HL-60 (cell line): ENCODE measurements around the gene FXN.

Source experiments
- DNase-seq, 2 experiments: peaks; one replicate each; pipeline ENCODE4 v3.0.0-alpha.2; 2010 to 2020; ENCODE audit warnings: low read depth in 1 of 2, low spot score in 1 of 2
- H3K27ac ChIP-seq: fragments of 250-450 bp; sonication (Bioruptor Pico); replicated peaks from 2 replicates; pipeline ENCODE4 v1.5.1; 2020; ENCODE audit warnings: mild to moderate bottlenecking, moderate library complexity
- H3K27me3 ChIP-seq: fragments of 250-450 bp; sonication (Bioruptor Pico); 2 replicates; pipeline ENCODE4 v1.5.1; 2021; ENCODE audit warnings: mild to moderate bottlenecking, moderate library complexity; ENCODE audit not compliant: insufficient read depth, poor library complexity, severe bottlenecking
- H3K4me3 ChIP-seq: replicated peaks from 2 replicates; pipeline ENCODE4 v1.5.1; 2011; ENCODE audit warnings: mild to moderate bottlenecking, control low read depth, low read length; ENCODE audit not compliant: insufficient read depth
- GABPA ChIP-seq: IDR thresholded peaks from 2 replicates; pipeline ENCODE4 v1.6.1; 2012; ENCODE audit warnings: low read depth
- POLR2AphosphoS5 ChIP-seq: IDR thresholded peaks from 2 replicates; pipeline ENCODE4 v1.6.1; 2012; ENCODE audit warnings: low read depth
- SPI1 ChIP-seq: IDR thresholded peaks from 2 replicates; pipeline ENCODE4 v1.6.1; 2012; ENCODE audit warnings: low read depth, mild to moderate bottlenecking, borderline replicate concordance
- TF ChIP-seq, protein P1 (sequence below): IDR thresholded peaks from 2 replicates; pipeline ENCODE4 v1.6.1; 2012; ENCODE audit warnings: low read depth; ENCODE audit not compliant: insufficient replicate concordance
- TF ChIP-seq, protein P2 (sequence below): IDR thresholded peaks from one replicate; pipeline ENCODE4 v1.5.1; 2011; ENCODE audit warnings: low read length, control low read depth, inconsistent platforms; ENCODE audit not compliant: insufficient read depth

The FXN gene

DNA sequence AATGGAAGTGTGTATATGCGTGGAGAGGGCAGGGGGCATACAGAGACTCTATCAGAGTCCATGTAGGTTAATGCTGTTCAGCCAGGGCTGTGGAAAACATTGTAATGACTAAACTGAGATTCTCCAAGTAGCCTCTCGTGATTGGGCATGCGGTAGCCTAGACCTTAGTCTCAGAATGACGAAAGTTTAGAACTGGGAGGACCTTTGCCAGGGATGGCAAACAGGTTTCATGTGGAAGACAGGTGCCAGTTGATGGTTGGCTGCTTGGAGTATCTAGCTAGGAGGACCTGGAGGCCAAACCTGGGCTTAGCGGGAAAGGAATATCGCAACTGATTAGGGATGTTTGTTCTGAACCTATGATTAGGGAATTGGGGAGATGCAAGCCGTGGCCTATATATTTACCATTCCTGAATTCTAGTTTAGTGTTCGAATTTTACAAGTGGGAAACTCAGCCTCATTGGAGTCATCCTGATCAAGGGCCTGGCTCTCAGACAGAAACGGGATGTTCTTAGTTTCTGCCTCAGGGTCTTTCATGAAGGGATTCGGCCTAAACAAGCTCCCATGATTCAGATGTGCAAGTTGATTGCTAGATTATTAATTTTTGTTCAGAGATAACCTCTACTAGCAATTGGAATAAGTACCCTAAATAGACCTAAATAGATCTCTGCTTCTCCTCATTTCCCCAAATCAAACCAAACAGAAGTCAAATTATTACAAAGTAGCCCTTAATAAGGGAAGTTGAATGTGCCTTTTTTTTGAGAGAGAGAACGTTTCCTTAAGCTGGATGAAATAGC is 111.7 kb downstream of the FXN start:
- no peak overlapping the region for H3K27ac ChIP-seq
- no peak for DNase-seq
- TF ChIP-seq SPI1 (no peak), POLR2AphosphoS5 (no peak), GABPA (no peak)
- TF ChIP-seq, protein P1, sequence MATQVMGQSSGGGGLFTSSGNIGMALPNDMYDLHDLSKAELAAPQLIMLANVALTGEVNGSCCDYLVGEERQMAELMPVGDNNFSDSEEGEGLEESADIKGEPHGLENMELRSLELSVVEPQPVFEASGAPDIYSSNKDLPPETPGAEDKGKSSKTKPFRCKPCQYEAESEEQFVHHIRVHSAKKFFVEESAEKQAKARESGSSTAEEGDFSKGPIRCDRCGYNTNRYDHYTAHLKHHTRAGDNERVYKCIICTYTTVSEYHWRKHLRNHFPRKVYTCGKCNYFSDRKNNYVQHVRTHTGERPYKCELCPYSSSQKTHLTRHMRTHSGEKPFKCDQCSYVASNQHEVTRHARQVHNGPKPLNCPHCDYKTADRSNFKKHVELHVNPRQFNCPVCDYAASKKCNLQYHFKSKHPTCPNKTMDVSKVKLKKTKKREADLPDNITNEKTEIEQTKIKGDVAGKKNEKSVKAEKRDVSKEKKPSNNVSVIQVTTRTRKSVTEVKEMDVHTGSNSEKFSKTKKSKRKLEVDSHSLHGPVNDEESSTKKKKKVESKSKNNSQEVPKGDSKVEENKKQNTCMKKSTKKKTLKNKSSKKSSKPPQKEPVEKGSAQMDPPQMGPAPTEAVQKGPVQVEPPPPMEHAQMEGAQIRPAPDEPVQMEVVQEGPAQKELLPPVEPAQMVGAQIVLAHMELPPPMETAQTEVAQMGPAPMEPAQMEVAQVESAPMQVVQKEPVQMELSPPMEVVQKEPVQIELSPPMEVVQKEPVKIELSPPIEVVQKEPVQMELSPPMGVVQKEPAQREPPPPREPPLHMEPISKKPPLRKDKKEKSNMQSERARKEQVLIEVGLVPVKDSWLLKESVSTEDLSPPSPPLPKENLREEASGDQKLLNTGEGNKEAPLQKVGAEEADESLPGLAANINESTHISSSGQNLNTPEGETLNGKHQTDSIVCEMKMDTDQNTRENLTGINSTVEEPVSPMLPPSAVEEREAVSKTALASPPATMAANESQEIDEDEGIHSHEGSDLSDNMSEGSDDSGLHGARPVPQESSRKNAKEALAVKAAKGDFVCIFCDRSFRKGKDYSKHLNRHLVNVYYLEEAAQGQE = no peak
- TF ChIP-seq, protein P2, sequence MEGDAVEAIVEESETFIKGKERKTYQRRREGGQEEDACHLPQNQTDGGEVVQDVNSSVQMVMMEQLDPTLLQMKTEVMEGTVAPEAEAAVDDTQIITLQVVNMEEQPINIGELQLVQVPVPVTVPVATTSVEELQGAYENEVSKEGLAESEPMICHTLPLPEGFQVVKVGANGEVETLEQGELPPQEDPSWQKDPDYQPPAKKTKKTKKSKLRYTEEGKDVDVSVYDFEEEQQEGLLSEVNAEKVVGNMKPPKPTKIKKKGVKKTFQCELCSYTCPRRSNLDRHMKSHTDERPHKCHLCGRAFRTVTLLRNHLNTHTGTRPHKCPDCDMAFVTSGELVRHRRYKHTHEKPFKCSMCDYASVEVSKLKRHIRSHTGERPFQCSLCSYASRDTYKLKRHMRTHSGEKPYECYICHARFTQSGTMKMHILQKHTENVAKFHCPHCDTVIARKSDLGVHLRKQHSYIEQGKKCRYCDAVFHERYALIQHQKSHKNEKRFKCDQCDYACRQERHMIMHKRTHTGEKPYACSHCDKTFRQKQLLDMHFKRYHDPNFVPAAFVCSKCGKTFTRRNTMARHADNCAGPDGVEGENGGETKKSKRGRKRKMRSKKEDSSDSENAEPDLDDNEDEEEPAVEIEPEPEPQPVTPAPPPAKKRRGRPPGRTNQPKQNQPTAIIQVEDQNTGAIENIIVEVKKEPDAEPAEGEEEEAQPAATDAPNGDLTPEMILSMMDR = no peak
- no peaks in the 10 kb centered on the region for H3K27me3 ChIP-seq
- no peak overlapping the region for H3K4me3 ChIP-seq

DNA sequence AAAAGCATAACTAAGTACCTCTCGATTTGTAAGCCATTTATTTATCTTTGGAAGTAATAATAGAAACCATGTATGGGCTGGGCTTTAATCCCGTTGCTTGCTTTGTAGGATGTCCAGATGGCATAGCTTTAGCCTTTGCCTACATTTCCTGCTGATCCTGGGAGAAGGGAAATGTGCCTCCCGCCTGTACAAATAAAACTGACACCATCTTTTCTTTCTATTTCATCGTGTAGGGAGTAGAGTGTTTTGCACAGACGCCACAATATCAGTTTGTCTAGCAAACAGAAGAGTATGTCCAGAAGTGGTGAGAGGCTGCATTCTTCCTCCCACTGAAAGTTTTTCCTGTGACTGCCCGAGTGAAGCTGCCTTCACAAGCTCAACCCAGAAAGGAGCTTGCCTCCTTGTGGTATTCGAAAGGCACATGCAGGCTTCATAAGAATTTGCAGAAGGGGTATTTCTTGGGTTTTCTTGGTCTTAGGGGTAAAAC is 113.8 kb downstream of the FXN start:
- TF ChIP-seq, protein P2 = no peak
- no peak for TF ChIP-seq POLR2AphosphoS5
- no peak overlapping the region for H3K4me3 ChIP-seq
- H3K27ac ChIP-seq = no peak overlapping the region
- DNase-seq = no peak
- H3K27me3 ChIP-seq = no peaks in the 10 kb centered on the region
